ENCODE measurements around the gene ASIC3. TPM values are rescaled to one million over a fixed set of nuclear protein-coding genes. Genes with fewer than 3 reads are reported as not detected.
A peak's percentile ranks its signal among the peaks of the same experiment; 100 is the strongest.

The ASIC3 gene
- total RNA-seq, 6 experiments from 2014 or later, result 0.09 to 0.76 (median 0.31) TPM

- DNase-seq, result peak; percentile 83
Observed at GRCh38 chr7:151085691-151086620, 37.6 kb downstream of the ASIC3 start, which contains the start of gene AGAP3. Gene AGAP3 (plus strand): TSS chr7:151086475. CDS start chr7:151086742, 267 bp downstream.

DNA sequence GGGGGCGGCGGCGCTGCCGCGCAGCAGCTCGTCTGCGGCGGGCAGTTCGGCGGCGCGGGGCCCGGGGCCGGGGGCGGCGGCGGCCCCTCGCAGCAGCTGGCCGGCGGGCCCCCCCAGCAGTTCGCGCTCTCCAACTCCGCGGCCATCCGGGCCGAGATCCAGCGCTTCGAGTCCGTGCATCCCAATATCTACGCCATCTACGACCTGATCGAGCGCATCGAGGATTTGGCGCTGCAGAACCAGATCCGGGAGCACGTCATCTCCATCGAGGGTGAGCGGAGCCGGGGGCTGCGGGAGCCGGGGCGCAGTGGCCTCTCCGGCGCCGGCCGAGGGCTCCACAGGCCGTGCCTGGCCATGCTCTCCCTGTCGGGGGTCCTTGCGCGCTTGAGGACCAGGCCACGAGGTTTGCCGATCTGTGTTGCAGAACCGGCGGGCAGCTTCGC, 38.5 kb downstream of the ASIC3 start:
- Mint-ChIP-seq H3K36me3 (ENCODE audit: low read depth) (no peaks in the 10 kb centered on the region; the same call in none of the 2 replicates), H3K27me3 (ENCODE audit: insufficient read depth) (peaks cover 8% of the 10 kb centered on the region), H3K4me1 (ENCODE audit: low read depth) (peaks cover 62% of the 10 kb centered on the region), H3K27ac (peak overlapping the region; percentile 87), H3K9me3 (no peaks in the 10 kb centered on the region), H3K4me3 (peak overlapping the region; percentile 92)
- peak; percentile 36 for DNase-seq
- no peak for TF ChIP-seq CTCF (IDR thresholded peaks at IDR 0.05)

More at GRCh38 chr7:151085691-151086620, 37.6 kb downstream of the ASIC3 start, which contains the start of gene AGAP3:
- Mint-ChIP-seq H3K27me3 (ENCODE audit: insufficient read depth) (peaks cover 8% of the 10 kb centered on the region), H3K36me3 (ENCODE audit: low read depth) (no peaks in the 10 kb centered on the region; the same call in none of the 2 replicates), H3K9me3 (no peaks in the 10 kb centered on the region), H3K27ac (peak within 1 kb of the TSS; percentile 87), H3K4me1 (ENCODE audit: low read depth) (peaks cover 58% of the 10 kb centered on the region), H3K4me3 (peak within 1 kb of the TSS; percentile 92)
- 0 out of 2 replicates have a peak, but pooled peaks have one; percentile 10 for TF ChIP-seq CTCF (IDR thresholded peaks at IDR 0.05)

- Mint-ChIP-seq H3K36me3 (ENCODE audit: low read depth) (no peaks in the 10 kb centered on the region; the same call in none of the 2 replicates), H3K4me3 (peak overlapping the region; percentile 92), H3K27me3 (ENCODE audit: insufficient read depth) (peaks cover 8% of the 10 kb centered on the region), H3K9me3 (no peaks in the 10 kb centered on the region), H3K4me1 (ENCODE audit: low read depth) (peaks cover 58% of the 10 kb centered on the region), H3K27ac (peak overlapping the region; percentile 95)
- DNase-seq, result peak; percentile 35
- TF ChIP-seq CTCF (IDR thresholded peaks at IDR 0.05), result peak; percentile 72
Observed at GRCh38 chr7:151087245-151088018, 39.1 kb downstream of the ASIC3 start.

GRCh38 chr7:151088019-151088855, 39.9 kb downstream of the ASIC3 start:
- DNase-seq, result no peak
- H3K9me3 Mint-ChIP-seq, result no peaks in the 10 kb centered on the region
- no peak for TF ChIP-seq CTCF (IDR thresholded peaks at IDR 0.05)
- H3K27me3 Mint-ChIP-seq (ENCODE audit: insufficient read depth), result peaks cover 8% of the 10 kb centered on the region
- H3K4me1 Mint-ChIP-seq (ENCODE audit: low read depth), result peaks cover 60% of the 10 kb centered on the region
- no peaks in the 10 kb centered on the region; the same call in none of the 2 replicates for H3K36me3 Mint-ChIP-seq (ENCODE audit: low read depth)
- H3K4me3 Mint-ChIP-seq, result peak overlapping the region; percentile 92
- H3K27ac Mint-ChIP-seq, result peak overlapping the region; percentile 95
